HG03442 (cell line): Measurements from ENCODE around the gene NANS.
"Not testable (repeated sequence)": the region's sequence is repeated elsewhere in the genome, so short reads cannot be mapped to it uniquely, and the experiment has no call there.

Experiments
- ATAC-seq: cut with Tn5 transposase; IDR thresholded peaks from one replicate; pipeline ENCODE4 v1.9.1; 2021; ENCODE audit warnings: mild to moderate bottlenecking, moderate library complexity; ENCODE audit not compliant: unreplicated experiment

NANS gene

GRCh38 chr9:98074115-98074990 is 17.8 kb downstream of the NANS start:
- ATAC-seq, result no peak

- no peak for ATAC-seq
These were observed 18.8 kb downstream of the NANS start for GRCh38 chr9:98075332-98075805.

- ATAC-seq, result not testable (repeated sequence)
These were observed 20.0 kb downstream of the NANS start for GRCh38 chr9:98076514-98076890.

GRCh38 chr9:98078895-98079294 is 22.4 kb downstream of the NANS start:
- ATAC-seq, result no peak

- ATAC-seq, result no peak
These were observed 23.8 kb downstream of the NANS start for GRCh38 chr9:98080326-98080725.

- no peak for ATAC-seq
These were observed 24.2 kb downstream of the NANS start for GRCh38 chr9:98080780-98081179.

- no peak for ATAC-seq
These were observed 25.1 kb downstream of the NANS start for GRCh38 chr9:98081477-98082219.

- ATAC-seq, result no peak
These were observed 26.5 kb downstream of the NANS start for GRCh38 chr9:98083061-98083501.

GRCh38 chr9:98083566-98084183 is 27.1 kb downstream of the NANS start:
- ATAC-seq, result no peak

GRCh38 chr9:98084396-98084795 is 27.9 kb downstream of the NANS start:
- ATAC-seq, result no peak

GRCh38 chr9:98085058-98085457 is 28.5 kb downstream of the NANS start:
- no peak for ATAC-seq

GRCh38 chr9:98085944-98086343 is 29.4 kb downstream of the NANS start:
- no peak for ATAC-seq

- ATAC-seq, result no peak
These were observed 29.9 kb downstream of the NANS start for GRCh38 chr9:98086461-98086860.

GRCh38 chr9:98087420-98088354 is 31.2 kb downstream of the NANS start:
- ATAC-seq, result peak; percentile 61

GRCh38 chr9:98090674-98091073 is 34.1 kb downstream of the NANS start:
- ATAC-seq, result not testable (repeated sequence)

- no peak for ATAC-seq
These were observed 35.4 kb downstream of the NANS start for GRCh38 chr9:98091735-98092612.

GRCh38 chr9:98092613-98092931 is 36.0 kb downstream of the NANS start:
- no peak for ATAC-seq

- no peak for ATAC-seq
These were observed 37.8 kb downstream of the NANS start for GRCh38 chr9:98094316-98094715.

- ATAC-seq, result no peak
These were observed 38.3 kb downstream of the NANS start for GRCh38 chr9:98094851-98095250.

GRCh38 chr9:98095401-98095800 is 38.9 kb downstream of the NANS start:
- ATAC-seq, result no peak
